ENCODE data around the gene EEF2. TPM values are rescaled to one million over a fixed set of nuclear protein-coding genes. Genes with fewer than 3 reads are reported as not detected.
"Not testable (repeated sequence)": the region's sequence is repeated elsewhere in the genome, so short reads cannot be mapped to it uniquely, and the experiment has no call there.

Gene EEF2
- total RNA-seq, 1 donor from 2014 or later: 1,974 TPM

DNA sequence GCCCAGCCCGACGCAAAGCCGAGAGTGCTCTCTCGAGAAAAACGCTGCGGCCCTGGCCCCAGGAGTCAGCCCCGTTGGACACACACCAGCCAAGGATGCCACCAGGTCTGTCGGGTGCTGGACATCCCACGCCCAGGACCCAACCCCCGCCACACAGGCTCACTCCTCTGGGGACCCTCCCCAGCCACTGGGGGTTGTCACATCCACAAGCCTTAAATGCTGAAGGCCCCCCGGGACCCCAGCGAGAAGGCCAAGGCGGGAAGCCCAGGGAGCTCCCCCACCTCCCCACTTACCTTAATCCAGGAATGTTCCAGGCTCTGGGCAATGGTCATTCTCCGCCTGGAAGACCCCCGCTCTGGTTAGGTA, 25.5 kb downstream of the EEF2 start:
- intact Hi-C loops (cut with DNase I): no loop called here
- ATAC-seq (ENCODE audit: poor library complexity): no peak
- DNase-seq: no peak

DNA sequence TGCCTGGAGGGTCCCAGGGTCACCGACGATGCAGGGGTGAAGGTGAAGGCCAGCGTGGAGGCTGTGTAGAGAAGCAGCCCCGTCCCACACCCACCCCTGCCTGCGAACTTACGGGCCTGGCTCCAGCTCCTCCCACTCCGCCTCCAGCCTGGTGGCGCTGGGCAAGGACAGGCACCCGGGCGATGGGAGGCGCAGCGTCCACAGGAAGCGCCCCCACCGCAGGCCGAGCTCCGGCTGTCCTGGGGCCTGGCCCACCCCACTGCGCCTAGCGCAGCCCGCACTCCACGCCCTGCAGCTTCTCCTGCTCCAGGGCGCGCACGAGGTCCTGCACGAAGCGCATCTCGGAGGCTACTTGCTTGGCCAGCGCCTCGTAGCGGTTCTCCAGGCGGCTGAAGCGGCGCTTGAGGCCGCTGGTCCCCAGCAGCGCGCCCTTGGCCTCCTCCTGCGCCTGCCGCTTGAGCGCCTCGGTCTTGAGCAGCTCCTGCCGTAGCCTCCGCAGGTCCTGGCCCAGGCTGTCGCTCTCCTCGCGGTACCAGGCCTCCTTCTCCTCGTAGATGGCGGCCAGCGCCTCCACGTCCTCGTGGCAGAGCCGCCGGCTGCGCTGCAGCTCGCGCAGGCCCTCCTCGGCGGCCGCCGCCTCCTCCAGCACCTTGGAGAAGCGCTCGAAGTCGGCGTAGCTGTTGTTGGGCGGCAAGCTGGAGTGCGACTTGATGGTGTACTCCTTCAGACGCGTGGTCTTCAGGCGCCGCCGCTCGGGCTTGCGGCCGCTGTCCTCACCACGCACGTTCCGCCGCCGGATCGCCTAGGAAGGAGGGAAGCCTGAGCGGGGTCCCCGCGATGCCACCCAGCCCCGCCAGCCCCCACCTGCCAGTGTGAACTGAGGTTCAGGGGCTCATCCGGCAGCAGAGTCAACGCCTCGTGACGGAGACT, 26.2 kb downstream of the EEF2 start:
- intact Hi-C loops (cut with DNase I): no loop called here
- DNase-seq (no peak), ATAC-seq (ENCODE audit: poor library complexity) (no peak)

DNA sequence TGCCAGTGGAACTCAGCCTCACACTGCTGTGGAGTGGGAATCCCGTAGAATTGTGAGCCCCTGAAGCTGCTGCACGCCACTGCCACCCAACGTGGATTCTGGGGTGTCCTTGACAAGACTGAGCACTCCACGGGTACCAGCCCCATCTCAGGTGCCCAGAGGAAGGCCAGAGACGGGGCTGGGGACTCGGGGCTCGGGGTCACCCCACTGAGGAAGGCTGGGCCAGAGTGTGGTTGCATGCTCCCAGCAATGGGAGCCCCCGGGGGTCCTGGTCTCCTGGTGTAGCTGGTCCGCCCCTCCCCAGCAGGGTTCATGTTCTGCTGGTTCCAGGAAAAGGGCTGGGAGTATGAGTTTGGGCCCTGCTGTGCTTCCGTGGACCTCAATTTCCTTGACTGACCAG, 29.6 kb downstream of the EEF2 start:
- ATAC-seq (ENCODE audit: poor library complexity) (no peak), DNase-seq (no peak)
- intact Hi-C loops (cut with DNase I): no loop called here

DNA sequence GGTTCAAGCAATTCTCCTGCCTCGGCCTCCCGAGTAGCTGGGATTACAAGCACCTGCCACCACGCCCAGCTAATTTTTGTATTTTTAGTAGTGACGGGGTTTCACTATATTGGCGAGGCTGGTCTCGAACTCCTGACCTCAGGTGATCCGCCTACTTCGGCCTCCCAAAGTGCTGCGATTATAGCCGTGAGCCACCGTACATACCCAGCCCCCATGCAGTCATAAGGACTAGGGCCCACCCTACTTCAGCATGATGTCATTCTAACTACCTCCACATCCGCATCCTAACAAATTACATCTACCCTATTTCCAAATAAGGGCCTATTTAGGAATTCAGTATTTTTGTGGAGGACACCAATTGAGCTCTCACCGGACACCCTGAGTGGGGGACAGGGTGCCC, 30.0 kb downstream of the EEF2 start:
- ATAC-seq (ENCODE audit: poor library complexity); intact Hi-C loops (cut with DNase I); DNase-seq: not testable (repeated sequence)

DNA sequence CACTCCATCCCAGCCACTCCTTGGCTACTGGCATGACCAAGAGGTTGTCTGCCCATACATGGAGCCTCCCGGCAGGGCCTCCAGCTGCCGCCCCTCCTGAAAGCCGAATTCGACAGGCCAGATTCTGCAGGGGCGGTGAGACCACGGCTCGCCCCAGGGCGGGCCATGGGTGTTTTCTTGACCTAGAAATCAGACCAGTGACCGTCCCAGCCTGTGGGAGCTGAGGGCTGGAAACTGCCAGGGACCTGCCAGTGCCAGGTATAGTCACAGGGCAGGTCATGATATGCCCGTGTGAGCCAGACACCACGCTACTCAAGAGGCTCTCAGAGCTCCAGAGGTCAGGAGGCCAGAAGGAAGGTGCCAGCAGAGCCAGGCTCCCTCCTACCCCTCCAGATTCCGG, 31.2 kb downstream of the EEF2 start:
- intact Hi-C loops (cut with DNase I): no loop called here
- DNase-seq (peak; percentile 70), ATAC-seq (ENCODE audit: poor library complexity) (peak; percentile 45)

DNA sequence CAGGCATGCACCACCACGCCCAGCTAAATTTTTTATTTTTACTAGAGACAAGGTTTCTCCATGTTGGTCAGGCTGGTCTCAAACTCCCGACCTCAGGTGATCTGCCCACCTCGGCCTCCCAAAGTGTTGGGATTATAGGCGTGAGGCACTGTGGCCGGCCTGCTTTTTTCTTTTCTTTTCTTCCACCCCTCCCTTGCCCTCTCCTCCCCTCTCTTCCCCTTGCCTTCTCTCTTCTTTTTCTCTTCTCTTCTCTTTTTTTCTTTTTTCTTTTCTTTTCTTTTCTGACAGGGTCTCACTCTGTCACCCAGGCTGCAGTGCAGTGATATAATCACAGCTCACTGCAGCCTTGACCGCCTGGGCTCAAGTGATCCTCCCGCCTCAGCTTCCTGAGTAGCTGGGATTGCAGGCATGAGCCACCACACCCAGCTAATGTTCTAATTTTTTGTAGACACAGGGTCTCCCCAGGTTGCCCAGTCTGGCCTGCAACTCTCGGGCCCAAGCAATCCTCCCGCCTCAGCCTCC, 32.4 kb downstream of the EEF2 start:
- DNase-seq; ATAC-seq (ENCODE audit: poor library complexity); intact Hi-C loops (cut with DNase I): not testable (repeated sequence)

DNA sequence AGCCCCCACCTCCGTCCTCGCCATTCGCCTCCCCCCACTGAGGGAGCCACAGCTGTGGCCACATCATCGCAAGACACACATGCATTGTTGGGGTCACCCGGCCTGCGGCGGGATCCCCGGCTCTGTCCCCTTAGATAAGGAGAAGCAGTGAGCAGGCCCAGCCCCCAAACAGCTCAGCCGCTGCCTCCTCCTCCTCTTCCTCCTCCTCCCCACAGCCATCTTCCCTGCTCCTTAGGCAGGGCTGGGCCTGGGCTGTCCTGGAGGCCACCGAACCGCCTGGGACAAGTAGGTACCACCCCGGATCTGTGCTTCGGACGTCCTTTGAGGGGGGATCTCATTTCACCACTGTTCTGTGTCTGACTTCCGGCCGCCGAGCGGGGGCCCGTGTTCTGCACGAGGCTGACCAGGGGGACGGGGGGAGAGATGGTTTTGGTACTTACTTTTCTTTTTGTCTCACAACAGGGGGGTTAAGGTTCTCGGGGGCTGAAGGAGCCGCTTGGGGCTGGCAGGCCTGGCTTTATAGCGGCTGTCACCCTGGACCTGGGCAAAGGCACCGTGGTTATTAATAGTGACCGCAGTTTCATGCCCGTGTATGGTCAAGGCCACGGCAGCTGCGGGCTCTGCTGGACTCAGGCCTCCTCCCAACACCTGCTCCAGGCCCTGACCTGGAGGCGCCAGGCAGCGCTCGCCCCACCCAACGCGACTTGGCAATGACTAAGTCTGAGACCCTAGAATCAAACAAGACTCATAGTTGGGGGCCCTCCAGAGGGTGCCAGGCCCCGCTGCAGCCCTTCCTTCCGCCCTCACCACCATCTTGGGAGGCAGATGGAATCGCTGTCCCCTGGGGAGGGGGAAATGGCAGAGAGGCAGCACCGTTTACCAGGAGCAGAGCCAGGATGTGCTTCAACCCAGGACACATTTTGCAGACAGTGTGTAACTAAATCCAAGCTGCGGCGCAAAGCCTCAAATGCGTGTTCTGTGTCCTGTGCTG, 34.1 kb downstream of the EEF2 start:
- intact Hi-C loops (cut with DNase I): no loop called here
- peak; percentile 71 for ATAC-seq (ENCODE audit: poor library complexity)
- peak; percentile 78 for DNase-seq

DNA sequence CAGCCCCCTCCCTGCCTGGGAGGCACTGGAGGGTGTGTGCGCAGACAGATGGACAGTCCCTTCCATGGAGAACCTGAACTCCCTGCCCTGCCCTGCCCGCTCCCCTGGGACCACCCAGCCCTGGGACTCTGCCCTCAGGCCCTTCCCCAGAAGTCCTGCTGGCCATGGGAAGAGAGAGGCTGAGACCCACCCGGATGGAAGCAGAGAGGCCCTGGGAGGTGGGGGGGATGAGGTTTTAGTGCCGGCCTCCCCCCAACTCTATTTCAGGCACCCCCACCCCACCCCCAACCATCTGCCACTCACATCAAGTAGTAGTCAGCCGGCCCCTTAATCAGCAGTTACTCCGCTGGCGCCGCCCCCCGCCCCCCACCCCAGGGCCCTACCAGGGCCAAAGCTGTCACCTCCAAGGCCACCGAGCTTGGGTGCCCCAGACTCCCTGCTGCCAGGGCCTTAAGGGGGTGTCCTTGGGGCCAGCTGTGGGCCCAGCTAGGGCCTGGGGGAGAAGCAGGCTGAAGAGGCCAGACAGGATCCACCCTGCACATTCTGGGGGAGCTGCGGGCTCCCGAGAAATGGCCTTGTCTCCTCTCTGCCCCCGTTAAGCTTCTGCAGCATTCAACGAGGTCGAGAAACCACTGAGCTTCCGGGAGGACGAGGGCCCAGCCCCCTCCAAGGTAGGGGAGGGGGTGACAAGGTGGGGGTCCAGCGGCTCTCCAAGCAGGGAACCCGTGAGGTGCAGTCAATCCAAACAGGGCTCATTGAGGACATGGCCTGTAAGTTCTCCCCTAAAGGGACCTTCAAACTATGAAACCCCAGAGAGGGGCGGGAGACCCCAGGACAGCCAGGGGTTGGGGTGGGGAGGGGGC, 35.0 kb downstream of the EEF2 start:
- ATAC-seq (ENCODE audit: poor library complexity) (peak; percentile 10), DNase-seq (no peak)
- intact Hi-C loops (cut with DNase I): no loop called here

DNA sequence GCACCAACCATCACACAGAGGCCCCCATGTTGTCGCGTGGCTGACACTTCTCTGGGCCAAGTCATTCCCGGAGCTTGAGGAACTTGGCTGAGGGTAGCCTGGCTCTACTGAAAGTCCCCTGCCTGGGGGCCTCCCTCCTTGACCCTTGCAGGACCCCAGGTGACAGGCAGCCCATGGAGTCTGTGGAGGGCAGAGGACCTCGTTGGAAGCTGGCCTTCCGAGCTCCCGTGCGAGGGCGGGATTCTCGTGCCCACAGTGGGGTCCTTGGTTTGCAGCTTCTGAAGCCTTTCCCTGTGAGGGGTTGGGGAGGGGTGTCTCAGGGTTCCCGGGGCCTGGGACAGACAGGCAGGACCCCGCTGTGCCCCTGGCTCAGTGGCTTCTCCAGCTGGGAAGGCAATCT, 36.0 kb downstream of the EEF2 start:
- intact Hi-C loops (cut with DNase I): no loop called here
- DNase-seq (no peak), ATAC-seq (ENCODE audit: poor library complexity) (no peak)

DNA sequence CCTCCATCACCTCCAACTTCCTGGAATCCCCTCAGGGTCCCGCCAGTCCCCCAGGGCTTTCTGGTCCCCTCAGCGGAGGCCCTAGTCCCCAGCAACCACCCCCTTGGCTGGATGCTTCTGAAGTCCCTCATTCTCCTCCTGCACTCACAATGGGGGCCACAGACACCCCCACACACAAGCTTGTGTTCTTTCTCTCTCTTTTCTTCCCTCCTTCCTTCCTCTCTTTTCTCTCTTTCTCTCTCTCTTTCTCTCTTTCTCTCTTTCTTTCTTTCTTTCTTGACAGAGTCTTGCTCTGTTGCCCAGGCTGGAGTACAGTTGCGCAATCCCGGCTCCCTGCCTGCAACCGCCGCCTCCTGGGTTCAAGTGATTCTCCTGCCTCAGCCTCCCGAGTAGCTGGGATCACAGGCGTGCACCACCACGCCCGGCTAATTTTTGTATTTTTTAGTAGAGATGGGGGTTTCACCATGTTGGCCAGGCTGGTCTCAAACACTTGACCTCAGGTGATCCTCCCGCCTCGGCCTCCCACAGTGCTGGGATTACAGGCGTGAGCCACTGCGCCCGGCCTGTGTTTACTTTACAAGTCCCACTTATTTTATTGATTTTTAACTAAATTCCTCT, 37.8 kb downstream of the EEF2 start:
- DNase-seq; intact Hi-C loops (cut with DNase I); ATAC-seq (ENCODE audit: poor library complexity): not testable (repeated sequence)

DNA sequence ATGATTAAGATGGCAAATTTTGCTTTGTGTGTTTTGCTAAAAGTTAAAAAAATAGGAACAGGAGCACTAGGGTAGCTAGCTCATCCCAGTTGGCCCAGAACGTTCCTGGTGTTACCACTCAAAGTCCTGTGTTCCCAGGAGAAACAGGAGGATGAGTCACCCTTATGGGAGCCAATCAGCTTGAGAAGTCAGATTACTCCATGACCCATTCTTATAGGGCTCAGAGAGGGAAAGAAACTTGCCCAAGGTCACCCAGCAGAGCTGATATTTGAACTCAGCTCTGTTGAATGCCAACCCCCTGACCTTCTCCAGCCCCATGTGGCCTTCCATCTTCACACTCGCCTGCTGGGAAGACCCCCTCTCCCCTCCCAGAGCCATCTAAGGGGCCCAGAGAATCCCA, 39.4 kb downstream of the EEF2 start:
- no peak for DNase-seq
- no peak for ATAC-seq (ENCODE audit: poor library complexity)
- intact Hi-C loops (cut with DNase I): no loop called here

DNA sequence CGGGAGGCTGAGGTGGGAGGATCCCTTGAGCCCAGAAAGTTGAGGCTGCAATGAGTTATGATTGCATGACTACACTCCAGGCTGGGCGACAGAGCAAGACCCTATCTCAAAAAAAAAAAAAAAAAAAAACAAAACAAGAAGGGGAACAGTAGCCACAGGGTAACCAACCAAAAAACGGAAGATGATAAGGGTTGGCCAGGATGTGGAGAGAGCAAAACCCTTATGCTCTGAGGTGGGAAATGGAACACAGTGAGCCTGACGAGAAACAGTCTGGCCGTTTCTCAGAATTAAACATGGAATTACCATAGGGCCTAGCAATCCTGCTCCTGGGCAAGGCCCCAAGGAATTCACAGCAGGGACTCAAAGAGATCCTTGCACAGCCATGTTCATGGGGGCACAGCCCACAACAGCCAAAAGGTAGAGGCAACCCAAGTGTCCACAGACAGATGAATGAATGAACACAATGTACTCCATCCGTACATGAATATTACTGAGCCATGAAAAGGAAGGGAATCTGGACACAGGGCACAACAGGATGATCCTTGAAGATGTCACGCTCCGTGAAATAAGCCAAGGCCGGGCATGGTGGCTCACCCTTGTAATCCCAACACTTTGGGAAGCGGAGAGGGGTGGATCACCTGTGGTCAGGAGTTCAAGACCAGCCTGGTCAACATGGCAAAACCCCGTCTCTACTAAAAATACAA, 41.1 kb downstream of the EEF2 start:
- DNase-seq (no peak), ATAC-seq (ENCODE audit: poor library complexity) (no peak)
- intact Hi-C loops (cut with DNase I): no loop called here

DNA sequence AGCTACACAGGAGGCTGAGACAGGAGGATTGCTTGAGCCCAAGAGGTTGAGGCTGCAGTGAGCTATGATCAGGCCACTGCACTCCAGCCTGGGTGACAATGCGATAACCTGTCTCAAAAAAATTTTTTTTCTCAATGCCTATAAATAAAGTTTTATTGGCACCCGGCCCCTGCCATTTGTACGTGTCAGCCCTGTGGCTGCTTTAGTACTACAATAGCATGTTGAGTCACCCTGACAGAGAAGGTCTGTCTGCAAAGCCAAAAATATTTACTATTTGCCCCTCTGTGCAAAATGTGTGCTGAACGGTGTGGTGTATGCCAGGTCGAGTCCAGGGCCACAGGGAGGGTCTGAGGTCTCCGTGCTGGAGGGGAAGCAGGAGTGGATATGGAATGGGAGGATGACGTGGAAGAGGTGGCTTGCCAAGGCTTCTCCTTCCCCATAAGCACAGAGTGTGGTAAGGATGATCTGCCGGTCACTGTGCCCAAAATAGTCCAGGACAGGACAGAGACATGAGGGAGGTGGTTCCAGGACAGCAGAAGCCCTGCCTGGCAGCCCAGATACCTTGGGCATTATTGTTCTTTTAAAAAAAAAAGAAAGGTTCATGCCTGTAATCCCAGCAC, 42.4 kb downstream of the EEF2 start:
- DNase-seq: peak; percentile 64
- intact Hi-C loops (cut with DNase I): no loop called here
- ATAC-seq (ENCODE audit: poor library complexity): peak; percentile 71

DNA sequence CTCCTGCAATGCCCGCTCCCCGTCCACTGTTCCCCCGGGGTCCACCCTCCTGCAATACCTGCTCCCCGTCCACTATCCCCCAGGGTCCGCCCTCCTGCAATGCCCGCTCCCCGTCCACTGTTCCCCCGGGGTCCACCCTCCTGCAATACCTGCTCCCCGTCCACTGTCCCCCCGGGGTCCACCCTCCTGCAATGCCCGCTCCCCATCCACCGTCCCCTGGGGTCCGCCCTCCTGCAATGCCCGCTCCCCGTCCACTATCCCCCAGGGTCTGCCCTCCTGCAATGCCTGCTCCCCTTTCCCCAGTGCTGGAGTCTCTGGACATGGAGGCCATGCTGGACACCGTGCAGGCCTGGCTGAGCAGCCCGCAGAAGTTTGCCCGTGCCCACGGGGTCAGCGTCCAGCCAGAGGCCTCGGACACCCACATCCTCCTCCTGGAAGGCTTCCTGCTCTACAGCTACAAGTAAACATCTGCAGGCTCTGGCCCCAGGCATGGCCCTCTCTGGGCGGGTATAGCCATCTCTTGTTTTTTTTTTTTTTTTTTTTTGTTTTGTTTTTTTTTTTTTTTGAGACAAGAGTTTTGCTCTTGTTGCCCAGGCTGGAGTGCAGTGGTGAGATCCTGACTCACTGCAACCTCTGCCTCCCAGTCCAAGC, 46.8 kb downstream of the EEF2 start:
- DNase-seq; intact Hi-C loops (cut with DNase I); ATAC-seq (ENCODE audit: poor library complexity): not testable (repeated sequence)

DNA sequence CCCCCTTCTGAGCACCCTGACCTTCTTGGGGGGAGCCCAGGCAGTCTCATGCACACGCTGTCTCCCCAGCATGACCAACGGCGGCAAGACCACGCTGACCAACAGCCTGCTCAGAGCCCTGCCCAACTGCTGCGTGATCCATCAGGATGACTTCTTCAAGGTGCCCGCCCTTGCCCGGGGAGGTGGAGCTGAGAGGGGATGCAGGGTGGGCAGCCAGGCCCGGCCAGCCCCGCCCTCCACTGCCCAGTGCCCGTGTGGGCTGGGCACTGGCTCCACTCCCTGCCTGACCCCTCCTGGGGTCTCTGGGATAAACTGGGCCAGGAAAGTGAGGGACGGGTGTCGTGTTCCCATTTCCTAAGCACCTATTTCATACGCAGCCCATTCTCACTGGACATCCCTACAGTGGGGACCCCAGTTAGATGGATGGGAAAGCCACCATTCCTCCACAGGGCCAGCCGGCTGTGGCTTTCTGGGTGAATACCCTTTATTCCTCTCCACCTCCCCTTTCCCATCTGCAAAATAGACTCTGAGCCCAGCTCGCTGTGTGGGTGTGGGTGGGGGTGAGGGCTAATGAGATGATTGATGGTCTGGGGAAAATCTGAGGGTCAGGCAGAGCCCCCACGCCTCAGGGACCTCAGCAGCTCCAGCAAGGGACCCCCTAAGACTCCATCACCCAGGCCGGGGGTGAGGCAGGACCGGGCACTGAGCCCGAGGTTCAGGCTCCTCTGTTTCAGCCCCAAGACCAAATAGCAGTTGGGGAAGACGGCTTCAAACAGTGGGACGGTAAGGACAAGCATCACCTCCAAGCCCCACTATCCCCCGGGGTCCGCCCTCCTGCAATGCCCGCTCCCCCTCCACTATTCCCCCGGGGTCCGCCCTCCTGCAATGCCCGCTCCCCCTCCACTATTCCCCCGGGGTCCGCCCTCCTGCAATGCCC, 48.5 kb downstream of the EEF2 start:
- ATAC-seq (ENCODE audit: poor library complexity) (peak; percentile 1), DNase-seq (no peak)
- intact Hi-C loops (cut with DNase I): no loop called here

Data from Right ventricle myocardium superior (tissue), 1 donor.